ENCODE results near the gene SASH3. TPM values are rescaled to one million over a fixed set of nuclear protein-coding genes. Genes with fewer than 3 reads are reported as not detected.

SASH3 gene
- total RNA-seq, 1 donor from 2014 or later: not detected

GRCh38 chrX:129783291-129783713 lies 3.6 kb downstream of the SASH3 start:
- DNase-seq (ENCODE audit: low read depth in 2 of 2): no peak

GRCh38 chrX:129784371-129784770 lies 4.6 kb downstream of the SASH3 start:
- DNase-seq (ENCODE audit: low read depth in 2 of 2): no peak

GRCh38 chrX:129785160-129785947 lies 5.6 kb downstream of the SASH3 start:
- no peak for DNase-seq (ENCODE audit: low read depth in 2 of 2)

GRCh38 chrX:129786210-129786651 lies 6.5 kb downstream of the SASH3 start:
- no peak for DNase-seq (ENCODE audit: low read depth in 2 of 2)

GRCh38 chrX:129787336-129788055 lies 7.7 kb downstream of the SASH3 start:
- no peak for DNase-seq (ENCODE audit: low read depth in 2 of 2)

GRCh38 chrX:129788527-129788926 lies 8.8 kb downstream of the SASH3 start:
- DNase-seq (ENCODE audit: low read depth in 2 of 2): no peak

- DNase-seq (ENCODE audit: low read depth in 2 of 2): no peak
Observed at GRCh38 chrX:129790146-129790545, 10.4 kb downstream of the SASH3 start.

- DNase-seq (ENCODE audit: low read depth in 2 of 2): no peak
Observed at GRCh38 chrX:129790808-129791207, 11.1 kb downstream of the SASH3 start.

GRCh38 chrX:129791336-129791735 lies 11.6 kb downstream of the SASH3 start:
- no peak for DNase-seq (ENCODE audit: low read depth in 2 of 2)

- no peak for DNase-seq (ENCODE audit: low read depth in 2 of 2)
Observed at GRCh38 chrX:129791961-129792570, 12.3 kb downstream of the SASH3 start.

GRCh38 chrX:129792586-129793291 lies 13.0 kb downstream of the SASH3 start:
- DNase-seq (ENCODE audit: low read depth in 2 of 2): no peak

- DNase-seq (ENCODE audit: low read depth in 2 of 2): no peak
Observed at GRCh38 chrX:129793604-129794191, 13.9 kb downstream of the SASH3 start.

- DNase-seq (ENCODE audit: low read depth in 2 of 2): no peak
Observed at GRCh38 chrX:129795584-129795983, 15.8 kb downstream of the SASH3 start.

- DNase-seq (ENCODE audit: low read depth in 2 of 2): no peak
Observed at GRCh38 chrX:129797251-129797906, 17.6 kb downstream of the SASH3 start.

- no peak for DNase-seq (ENCODE audit: low read depth in 2 of 2)
Observed at GRCh38 chrX:129798456-129798855, 18.7 kb downstream of the SASH3 start.

GRCh38 chrX:129798888-129799287 lies 19.1 kb downstream of the SASH3 start:
- DNase-seq (ENCODE audit: low read depth in 2 of 2): no peak

- DNase-seq (ENCODE audit: low read depth in 2 of 2): no peak
Observed at GRCh38 chrX:129800186-129800585, 20.4 kb downstream of the SASH3 start.

- DNase-seq (ENCODE audit: low read depth in 2 of 2): no peak
Observed at GRCh38 chrX:129802863-129803262, 23.1 kb downstream of the SASH3 start.

- DNase-seq (ENCODE audit: low read depth in 2 of 2): no peak
Observed at GRCh38 chrX:129804806-129805205, 25.1 kb downstream of the SASH3 start.

GRCh38 chrX:129808158-129808828 lies 28.5 kb downstream of the SASH3 start:
- no peak for DNase-seq (ENCODE audit: low read depth in 2 of 2)
